ENCODE results near the gene AIG1.

AIG1 gene

DNA sequence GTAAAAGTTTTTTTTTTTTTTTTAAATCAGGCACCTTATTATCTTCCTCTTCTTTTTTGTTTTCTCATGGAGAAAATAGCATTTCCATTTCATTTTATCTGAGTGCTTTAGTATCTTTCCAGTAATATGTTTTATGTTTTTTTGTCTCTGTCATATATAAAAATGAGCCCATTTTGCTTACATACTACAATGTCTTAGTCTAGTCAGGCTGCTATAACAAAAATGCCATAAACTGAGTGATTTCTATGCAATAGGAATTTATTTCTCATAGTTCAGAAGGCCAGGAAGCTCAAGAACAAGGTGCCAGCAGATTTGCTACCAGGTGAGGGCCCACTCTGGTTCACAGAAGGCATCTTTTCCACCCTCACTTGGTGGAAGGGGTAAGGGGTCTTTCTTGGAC is 35.7 kb upstream of the AIG1 start:
- ChIA-PET POLR2A (no interaction called here), CTCF (no interaction called here)
- TF ChIP-seq SUZ12 (IDR thresholded peaks at IDR 0.05), result no peak
- TF ChIP-seq FOXK2 (IDR thresholded peaks at IDR 0.05), result no peak
- TF ChIP-seq, protein P1, sequence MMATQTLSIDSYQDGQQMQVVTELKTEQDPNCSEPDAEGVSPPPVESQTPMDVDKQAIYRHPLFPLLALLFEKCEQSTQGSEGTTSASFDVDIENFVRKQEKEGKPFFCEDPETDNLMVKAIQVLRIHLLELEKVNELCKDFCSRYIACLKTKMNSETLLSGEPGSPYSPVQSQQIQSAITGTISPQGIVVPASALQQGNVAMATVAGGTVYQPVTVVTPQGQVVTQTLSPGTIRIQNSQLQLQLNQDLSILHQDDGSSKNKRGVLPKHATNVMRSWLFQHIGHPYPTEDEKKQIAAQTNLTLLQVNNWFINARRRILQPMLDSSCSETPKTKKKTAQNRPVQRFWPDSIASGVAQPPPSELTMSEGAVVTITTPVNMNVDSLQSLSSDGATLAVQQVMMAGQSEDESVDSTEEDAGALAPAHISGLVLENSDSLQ (IDR thresholded peaks at IDR 0.05), result no peak
- TF ChIP-seq ZNF384 (IDR thresholded peaks at IDR 0.05), result no peak
- no peak for TF ChIP-seq FOXM1 (IDR thresholded peaks at IDR 0.05; ENCODE audit: borderline replicate concordance)
- TF ChIP-seq NFRKB (IDR thresholded peaks at IDR 0.05), result no peak
- no peak for TF ChIP-seq TARDBP (IDR thresholded peaks at IDR 0.05)
- TF ChIP-seq SP1 (IDR thresholded peaks at IDR 0.05), result no peak
- TF ChIP-seq LEF1 (IDR thresholded peaks at IDR 0.05; ENCODE audit: borderline replicate concordance), result no peak
- no peak for TF ChIP-seq CTBP1 (IDR thresholded peaks at IDR 0.05; ENCODE audit: borderline replicate concordance)
- no peak for TF ChIP-seq L3MBTL2 (conservative IDR thresholded peaks at IDR 0.05)
- no peak for TF ChIP-seq HDGF (IDR thresholded peaks at IDR 0.05; ENCODE audit: borderline replicate concordance)
- no peak for TF ChIP-seq ARNT (IDR thresholded peaks at IDR 0.05)
- no peak for TF ChIP-seq ELF4 (IDR thresholded peaks at IDR 0.05)
- no peak for TF ChIP-seq FOXA1 (IDR thresholded peaks at IDR 0.05)
- TF ChIP-seq BHLHE40 (IDR thresholded peaks at IDR 0.05; ENCODE audit: borderline replicate concordance), result no peak

DNA sequence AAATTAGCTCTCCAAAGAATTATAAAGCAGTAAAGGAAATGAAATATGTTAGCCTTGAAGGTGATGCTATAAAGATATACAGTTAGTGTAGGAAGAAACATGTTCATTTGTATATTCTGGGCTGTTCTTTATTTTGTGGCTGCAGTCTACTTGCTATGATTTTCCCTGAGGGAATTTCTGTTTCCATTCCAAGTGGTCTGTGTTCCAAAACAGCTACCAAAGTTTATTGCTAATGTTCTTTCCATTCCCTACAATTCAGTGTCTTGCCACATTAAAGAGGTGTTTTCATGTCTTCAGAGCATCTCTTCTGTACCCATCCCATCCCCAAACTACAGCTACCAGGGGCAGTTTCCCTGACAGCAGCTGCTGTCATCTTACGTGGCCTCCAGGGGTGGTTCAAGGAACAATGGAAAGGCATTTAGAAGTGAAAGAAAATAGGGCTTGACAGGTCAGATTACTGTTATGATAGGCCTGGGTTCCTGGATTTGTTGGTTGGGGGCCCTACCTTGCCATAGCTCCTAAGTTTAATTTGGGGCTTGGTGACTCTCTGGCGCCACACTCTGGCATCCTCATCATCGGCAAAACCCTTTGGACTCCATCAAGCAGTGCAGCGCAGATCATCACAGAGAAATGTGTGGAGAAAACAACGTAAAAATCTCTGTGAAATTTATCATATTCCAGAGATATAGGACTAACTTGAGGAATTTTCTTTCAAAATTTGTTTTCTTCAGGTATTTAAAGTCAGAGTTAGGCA is 33.8 kb upstream of the AIG1 start:
- ChIA-PET POLR2A (no interaction called here), CTCF (interaction anchor here (0.6 to 1.5 kb wide), 6 partner anchors 26 to 334 kb away, joined by 3 to 7 read pairs (median 4); no protein-coding TSS in a partner anchor)
- DNase-seq (ENCODE audit: extremely low spot score), result peak; percentile 39
- TF ChIP-seq L3MBTL2 (conservative IDR thresholded peaks at IDR 0.05), result no peak
- TF ChIP-seq ELF4 (IDR thresholded peaks at IDR 0.05), result no peak
- TF ChIP-seq BHLHE40 (IDR thresholded peaks at IDR 0.05; ENCODE audit: borderline replicate concordance), result no peak
- no peak for TF ChIP-seq TARDBP (IDR thresholded peaks at IDR 0.05)
- no peak for TF ChIP-seq HDGF (IDR thresholded peaks at IDR 0.05; ENCODE audit: borderline replicate concordance)
- no peak for TF ChIP-seq SP1 (IDR thresholded peaks at IDR 0.05)
- TF ChIP-seq FOXM1 (IDR thresholded peaks at IDR 0.05; ENCODE audit: borderline replicate concordance), result no peak
- TF ChIP-seq NFRKB (IDR thresholded peaks at IDR 0.05), result no peak
- no peak for TF ChIP-seq SUZ12 (IDR thresholded peaks at IDR 0.05)
- TF ChIP-seq LEF1 (IDR thresholded peaks at IDR 0.05; ENCODE audit: borderline replicate concordance), result no peak
- TF ChIP-seq CTBP1 (IDR thresholded peaks at IDR 0.05; ENCODE audit: borderline replicate concordance), result no peak

More for the DNA sequence above, 35.7 kb upstream of the AIG1 start:
- no peak for DNase-seq (ENCODE audit: extremely low spot score)

GRCh38 chr6:143034689-143035334 is 25.9 kb upstream of the AIG1 start:
- CTCF ChIA-PET, result interaction anchor here (0.6 kb wide), 1 partner anchor 31 kb away, joined by 4 read pairs; no protein-coding TSS in a partner anchor
- DNase-seq (ENCODE audit: extremely low spot score), result no peak
- TF ChIP-seq FOXM1 (IDR thresholded peaks at IDR 0.05; ENCODE audit: borderline replicate concordance) (no peak), FOXK2 (IDR thresholded peaks at IDR 0.05) (no peak), TARDBP (IDR thresholded peaks at IDR 0.05) (no peak), HDGF (IDR thresholded peaks at IDR 0.05; ENCODE audit: borderline replicate concordance) (no peak), SP1 (IDR thresholded peaks at IDR 0.05) (no peak), ELF4 (IDR thresholded peaks at IDR 0.05) (no peak), L3MBTL2 (conservative IDR thresholded peaks at IDR 0.05) (no peak; the same call in 1 of the 2 replicates), FOXA1 (IDR thresholded peaks at IDR 0.05) (no peak)
- POLR2A ChIA-PET, result no interaction called here

DNA sequence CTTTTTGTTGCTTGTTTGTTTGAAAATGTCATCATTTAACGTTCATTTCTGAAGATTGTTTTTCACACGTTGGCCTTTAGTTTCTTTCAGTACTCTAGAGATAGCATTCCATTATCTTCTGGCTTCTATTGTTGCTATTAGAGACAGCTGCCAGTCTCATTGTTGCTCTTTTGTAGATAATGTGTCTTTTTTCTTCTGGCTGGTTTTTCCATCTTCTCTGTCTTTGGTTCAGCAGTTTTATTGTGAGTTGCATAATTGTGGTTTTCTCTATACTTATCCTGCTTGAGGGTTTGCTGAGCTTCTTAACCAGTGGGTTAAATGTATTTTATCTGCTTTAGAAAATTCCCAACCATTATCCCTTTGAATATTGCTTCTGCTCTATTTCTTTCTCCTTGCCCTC is 23.2 kb upstream of the AIG1 start:
- CTCF ChIA-PET, result no interaction called here
- POLR2A ChIA-PET, result no interaction called here
- TF ChIP-seq BHLHE40 (IDR thresholded peaks at IDR 0.05; ENCODE audit: borderline replicate concordance), result no peak
- TF ChIP-seq ZNF384 (IDR thresholded peaks at IDR 0.05), result no peak
- no peak for TF ChIP-seq FOXM1 (IDR thresholded peaks at IDR 0.05; ENCODE audit: borderline replicate concordance)
- no peak for TF ChIP-seq L3MBTL2 (conservative IDR thresholded peaks at IDR 0.05)
- no peak for TF ChIP-seq ARNT (IDR thresholded peaks at IDR 0.05)
- TF ChIP-seq LEF1 (IDR thresholded peaks at IDR 0.05; ENCODE audit: borderline replicate concordance), result no peak
- no peak for TF ChIP-seq FOXK2 (IDR thresholded peaks at IDR 0.05)
- TF ChIP-seq FOXA1 (IDR thresholded peaks at IDR 0.05), result no peak
- TF ChIP-seq ELF4 (IDR thresholded peaks at IDR 0.05), result no peak
- no peak for TF ChIP-seq TARDBP (IDR thresholded peaks at IDR 0.05)
- no peak for TF ChIP-seq NFRKB (IDR thresholded peaks at IDR 0.05)
- TF ChIP-seq SP1 (IDR thresholded peaks at IDR 0.05), result no peak
- no peak for TF ChIP-seq CTBP1 (IDR thresholded peaks at IDR 0.05; ENCODE audit: borderline replicate concordance)
- DNase-seq (ENCODE audit: extremely low spot score), result no peak

DNA sequence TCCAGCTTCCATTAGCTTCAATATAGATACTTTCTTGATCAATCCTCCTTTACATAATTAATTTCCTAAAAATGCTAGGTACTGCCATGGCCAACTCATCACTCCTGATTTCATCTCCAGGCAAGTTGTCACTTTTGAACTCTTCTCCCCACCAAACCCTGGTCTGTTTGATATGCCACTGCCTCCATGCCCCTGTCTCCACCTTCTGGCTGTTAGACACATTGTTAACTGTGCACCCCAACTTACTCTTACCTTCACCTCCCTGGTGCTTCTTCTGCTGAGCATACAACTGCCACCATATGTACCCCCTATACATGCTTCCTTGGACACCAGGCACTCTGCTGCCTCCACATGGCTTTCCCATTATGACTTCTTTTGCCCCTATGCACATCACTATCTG is 21.9 kb upstream of the AIG1 start:
- DNase-seq (ENCODE audit: extremely low spot score), result no peak
- TF ChIP-seq, protein P1 (IDR thresholded peaks at IDR 0.05), result no peak
- no peak for TF ChIP-seq FOXA1 (IDR thresholded peaks at IDR 0.05)
- TF ChIP-seq CTBP1 (IDR thresholded peaks at IDR 0.05; ENCODE audit: borderline replicate concordance), result no peak
- ChIA-PET POLR2A (no interaction called here), CTCF (no interaction called here)

DNA sequence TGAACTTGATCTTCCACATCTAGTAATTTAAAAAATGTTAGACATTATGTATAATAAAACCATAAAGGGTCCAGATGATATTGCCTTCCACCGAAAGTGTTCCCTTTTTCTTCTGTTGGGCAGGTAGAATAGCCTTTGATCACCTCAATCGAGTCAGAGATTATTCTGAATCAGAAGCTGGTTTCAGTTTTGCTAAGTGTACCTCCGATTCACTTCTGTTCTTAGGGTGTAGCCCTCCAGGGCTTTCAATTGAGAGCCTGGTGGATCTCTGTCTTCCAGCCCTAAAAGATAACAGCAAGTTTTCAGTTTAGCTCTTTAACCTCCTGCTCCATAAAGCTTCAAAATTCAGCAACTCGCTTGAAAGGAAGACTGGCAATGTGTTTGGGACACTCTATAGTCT is 21.1 kb upstream of the AIG1 start:
- no peak for TF ChIP-seq TARDBP (IDR thresholded peaks at IDR 0.05)
- TF ChIP-seq FOXA1 (IDR thresholded peaks at IDR 0.05), result no peak
- TF ChIP-seq CTBP1 (IDR thresholded peaks at IDR 0.05; ENCODE audit: borderline replicate concordance), result no peak
- TF ChIP-seq ZNF384 (IDR thresholded peaks at IDR 0.05), result no peak
- no peak for TF ChIP-seq SUZ12 (IDR thresholded peaks at IDR 0.05)
- TF ChIP-seq ELF4 (IDR thresholded peaks at IDR 0.05), result no peak
- no peak for TF ChIP-seq LEF1 (IDR thresholded peaks at IDR 0.05; ENCODE audit: borderline replicate concordance)
- TF ChIP-seq ARNT (IDR thresholded peaks at IDR 0.05), result no peak
- no peak for TF ChIP-seq SP1 (IDR thresholded peaks at IDR 0.05)
- no peak for TF ChIP-seq NFRKB (IDR thresholded peaks at IDR 0.05)
- TF ChIP-seq FOXM1 (IDR thresholded peaks at IDR 0.05; ENCODE audit: borderline replicate concordance), result no peak
- TF ChIP-seq L3MBTL2 (conservative IDR thresholded peaks at IDR 0.05), result no peak
- no peak for TF ChIP-seq FOXK2 (IDR thresholded peaks at IDR 0.05)
- no peak for TF ChIP-seq HDGF (IDR thresholded peaks at IDR 0.05; ENCODE audit: borderline replicate concordance)
- TF ChIP-seq, protein P1 (IDR thresholded peaks at IDR 0.05), result no peak
- ChIA-PET CTCF (no interaction called here), POLR2A (no interaction called here)
- DNase-seq (ENCODE audit: extremely low spot score), result no peak
